H1 (cell line): Measurements from ENCODE around the gene NT5DC1. TPM values are rescaled to one million over a fixed set of nuclear protein-coding genes. Genes with fewer than 3 reads are reported as not detected.

Experiments used
- CHD7 ChIP-seq: fragments of 300-600 bp; sonication (generic); IDR thresholded peaks from 2 replicates; pipeline ENCODE4 v1.7.1; 2012; ENCODE audit warnings: low read length, moderate library complexity, mild to moderate bottlenecking, inconsistent platforms; ENCODE audit not compliant: insufficient replicate concordance
- NANOG ChIP-seq: IDR thresholded peaks from 2 replicates; pipeline ENCODE4 v1.6.1; 2011; ENCODE audit warnings: low read length, low read depth, mild to moderate bottlenecking, inconsistent platforms; ENCODE audit not compliant: insufficient read depth, poor library complexity, severe bottlenecking
- USF2 ChIP-seq: IDR thresholded peaks from 2 replicates; pipeline ENCODE4 v1.6.1; 2011; ENCODE audit warnings: low read length, improper control_type of control experiment
- polyA plus RNA-seq, 7 experiments: library from polyadenylated mRNA; depleted of rRNA in 3 of 7; stranded (reverse) in 5 of 7; unstranded in 2 of 7; fragments of >200 nt in 5 of 7; fragments of 200-250 nt in 2 of 7; gene quantifications; 1 replicate in 5 of 7; 2 replicates in 1 of 7; 4 replicates in 1 of 7; pipeline versions ENCODE4 v1.2.1 to v1.2.3, GENCODE V29; 2011 to 2013; ENCODE audit warnings: missing spikeins in 2 of 7, mixed read lengths in 2 of 7
- total RNA-seq: library from RNA; stranded (reverse); fragmentation: NEBNext Ultra II Directional; extraction: Animal tissue kit (Norgen Biotek cat#: 25700); gene quantifications from 2 replicates; pipeline ENCODE4 v1.2.1, GENCODE V29; 2021

Gene NT5DC1
- total and polyA plus RNA-seq, 2 of the 8 experiments (the other 6 are each of a cell fraction or from before 2014, with no cell fraction given) = 25.3 to 72.7 TPM

- no peak for TF ChIP-seq CHD7
- no peak for TF ChIP-seq USF2
- TF ChIP-seq NANOG = no peak
Measured at GRCh38 chr6:116099036-116099435, 1.6 kb upstream of the NT5DC1 start (continued).
